HG03575 (cell line): ENCODE results near the gene ACTL8.
"Not testable (repeated sequence)": the region's sequence is repeated elsewhere in the genome, so short reads cannot be mapped to it uniquely, and the experiment has no call there.

Source experiments
- ATAC-seq: cut with Tn5 transposase; IDR thresholded peaks from one replicate; pipeline ENCODE4 v1.9.1; 2021; ENCODE audit not compliant: unreplicated experiment, insufficient number of reproducible peaks, low FRiP score; ENCODE audit errors: extremely low read depth

Gene ACTL8

GRCh38 chr1:17732475-17732874, 22.7 kb upstream of the ACTL8 start:
- ATAC-seq, result no peak

DNA sequence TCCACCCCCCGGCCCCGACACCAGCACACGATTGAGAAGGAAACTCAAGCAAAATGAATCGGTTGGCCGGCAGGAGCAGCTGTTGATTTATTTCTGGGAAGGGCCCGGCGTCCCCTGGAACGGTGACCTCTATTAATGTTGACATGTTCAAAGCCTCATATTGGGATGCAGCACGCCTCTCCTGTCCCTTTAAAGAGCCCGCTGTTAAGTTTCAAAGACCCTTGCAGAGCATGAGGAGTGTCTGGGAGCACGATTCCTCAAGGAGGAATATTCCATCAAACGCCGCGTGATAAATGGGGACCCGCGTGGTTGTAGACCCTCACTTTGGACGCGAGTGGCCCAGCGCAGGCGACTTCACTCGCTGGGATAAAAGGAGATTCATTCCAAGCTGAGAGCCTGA, 21.5 kb upstream of the ACTL8 start:
- no peak for ATAC-seq

DNA sequence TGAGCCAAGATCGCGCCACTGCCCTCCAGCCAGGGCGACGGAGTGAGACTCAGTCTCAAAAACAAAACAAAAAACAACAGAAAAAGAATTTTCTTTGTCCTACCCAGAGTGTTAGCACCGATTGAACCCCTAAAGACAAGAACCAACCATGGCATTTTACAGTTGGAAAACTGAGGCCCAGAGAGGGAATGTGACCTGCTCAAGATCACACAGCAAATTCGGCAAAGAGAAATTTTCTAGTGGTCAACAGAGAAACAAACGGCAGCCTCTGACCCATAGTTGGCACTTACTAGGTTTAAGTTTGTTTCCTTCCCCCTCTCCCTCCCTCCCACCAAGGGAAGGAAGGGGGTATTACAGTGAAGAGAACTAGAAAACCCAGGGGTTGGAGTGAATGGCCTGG, 20.5 kb upstream of the ACTL8 start:
- ATAC-seq, result no peak

GRCh38 chr1:17735348-17735747, 19.8 kb upstream of the ACTL8 start:
- no peak for ATAC-seq

GRCh38 chr1:17735793-17736192, 19.3 kb upstream of the ACTL8 start:
- no peak for ATAC-seq

- ATAC-seq, result no peak
These were observed 18.5 kb upstream of the ACTL8 start for GRCh38 chr1:17736625-17737024.

GRCh38 chr1:17739050-17739449, 16.1 kb upstream of the ACTL8 start:
- no peak for ATAC-seq

DNA sequence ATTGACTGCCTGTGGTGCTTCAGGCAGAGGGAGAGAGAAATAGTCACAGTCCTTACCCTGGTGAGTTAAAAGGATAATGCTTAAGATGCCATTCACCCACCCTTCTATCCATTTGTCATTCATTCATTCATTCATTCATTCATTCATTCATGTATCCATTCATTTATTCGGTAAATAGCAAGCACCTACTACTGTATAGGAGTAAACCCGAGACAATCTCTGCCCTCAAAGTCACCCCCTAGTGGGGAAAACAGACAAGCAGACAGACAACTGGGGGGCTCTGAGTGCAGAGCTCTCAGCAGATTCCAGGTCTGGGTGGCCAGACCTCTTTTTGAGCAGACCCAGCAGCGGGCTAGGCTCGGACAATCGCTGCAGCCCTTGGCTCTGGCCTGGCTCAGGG, 14.1 kb upstream of the ACTL8 start:
- ATAC-seq, result no peak

GRCh38 chr1:17742583-17742982, 12.6 kb upstream of the ACTL8 start:
- no peak for ATAC-seq

DNA sequence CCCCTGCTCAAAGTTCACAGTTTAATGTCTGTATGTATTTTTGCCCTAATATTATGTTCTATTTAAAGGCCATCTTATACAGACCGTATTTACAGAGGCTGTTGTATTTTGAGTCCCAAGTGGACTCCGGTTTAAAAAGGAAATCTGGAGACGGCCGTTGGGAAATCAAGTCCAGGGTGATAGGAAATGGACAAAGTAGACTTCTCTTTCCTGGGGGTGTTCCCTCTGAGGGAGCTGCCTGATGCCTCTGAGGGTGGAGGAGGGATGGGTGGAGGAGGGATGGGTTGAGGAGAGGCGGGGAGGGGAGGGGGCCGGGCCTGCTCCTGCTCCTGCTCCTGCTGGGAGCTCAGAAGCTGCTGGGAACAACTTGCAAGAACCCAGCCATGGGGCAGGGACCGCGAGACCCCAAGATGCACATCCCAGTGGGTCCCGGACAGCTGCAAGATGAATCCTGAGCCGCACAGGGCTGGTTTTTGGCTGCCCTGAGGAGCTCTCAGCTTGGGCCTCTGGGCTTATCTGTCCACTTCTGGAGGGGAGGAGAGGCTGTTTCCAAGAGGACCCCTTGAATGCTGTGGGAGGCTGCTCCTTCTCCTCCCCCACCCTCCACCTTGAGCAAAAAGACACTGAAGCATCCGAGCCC, 12.0 kb upstream of the ACTL8 start:
- ATAC-seq, result no peak

GRCh38 chr1:17743925-17744324, 11.2 kb upstream of the ACTL8 start:
- no peak for ATAC-seq

DNA sequence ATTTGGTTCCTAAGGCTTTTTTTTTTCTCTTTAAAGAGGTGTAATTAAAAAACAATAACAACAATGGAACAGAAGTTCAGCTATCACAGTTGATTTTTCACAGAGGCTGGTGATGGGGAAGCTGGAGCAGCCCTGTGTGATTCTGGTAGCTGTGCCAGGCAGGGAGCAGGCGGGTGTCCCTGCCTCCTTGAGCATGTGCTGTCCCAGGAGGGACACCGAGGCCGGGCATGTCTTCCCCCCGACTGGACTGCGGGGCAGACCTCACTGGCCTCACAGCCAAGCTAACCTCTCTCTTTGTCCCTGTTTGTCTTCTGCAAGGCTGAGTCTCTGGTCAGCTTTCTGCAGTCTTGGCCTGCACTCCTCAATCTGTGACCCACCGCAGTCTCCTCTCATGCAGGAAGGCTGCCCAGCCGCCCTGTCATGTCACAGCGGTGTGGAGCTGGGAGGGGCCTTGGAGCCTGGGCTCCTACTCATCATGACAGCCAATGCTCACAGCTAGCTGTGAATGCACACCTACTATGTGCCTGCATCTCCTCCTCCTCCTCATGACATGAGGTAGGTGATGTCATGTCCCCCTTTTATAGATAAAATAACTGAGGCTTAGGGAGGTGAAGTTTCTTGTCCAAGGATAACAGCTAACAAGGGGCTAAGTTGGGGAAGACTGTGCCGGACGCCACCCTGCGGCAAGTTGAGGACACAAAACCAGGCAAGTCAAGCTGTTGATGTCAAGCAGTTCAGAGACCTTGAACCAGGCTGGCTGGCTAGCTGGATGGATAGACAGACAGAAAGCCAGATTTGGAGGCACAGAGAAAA, 10.3 kb upstream of the ACTL8 start:
- no peak for ATAC-seq

GRCh38 chr1:17745479-17745955, 9.6 kb upstream of the ACTL8 start:
- ATAC-seq, result no peak

- not testable (repeated sequence) for ATAC-seq
These were observed 8.9 kb upstream of the ACTL8 start for GRCh38 chr1:17746281-17746680.

DNA sequence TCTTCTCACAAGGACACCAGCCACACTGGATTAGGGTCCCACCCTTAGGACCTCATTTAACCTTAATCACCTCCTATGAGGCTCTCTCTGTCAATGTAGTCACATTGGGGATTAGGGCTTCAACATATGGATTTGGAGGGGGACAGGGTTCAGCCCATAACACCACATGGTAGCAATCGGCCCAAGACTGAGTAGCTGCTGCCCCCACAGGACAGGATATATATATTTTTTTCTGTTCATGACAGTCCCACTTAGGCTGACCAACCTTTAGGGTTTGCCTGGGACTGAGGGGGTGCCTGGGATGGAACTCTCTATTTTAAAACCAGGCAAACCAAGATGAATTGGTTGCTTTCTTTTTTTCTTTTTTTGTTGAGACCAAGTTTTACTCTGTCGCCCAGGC, 8.2 kb upstream of the ACTL8 start:
- no peak for ATAC-seq

DNA sequence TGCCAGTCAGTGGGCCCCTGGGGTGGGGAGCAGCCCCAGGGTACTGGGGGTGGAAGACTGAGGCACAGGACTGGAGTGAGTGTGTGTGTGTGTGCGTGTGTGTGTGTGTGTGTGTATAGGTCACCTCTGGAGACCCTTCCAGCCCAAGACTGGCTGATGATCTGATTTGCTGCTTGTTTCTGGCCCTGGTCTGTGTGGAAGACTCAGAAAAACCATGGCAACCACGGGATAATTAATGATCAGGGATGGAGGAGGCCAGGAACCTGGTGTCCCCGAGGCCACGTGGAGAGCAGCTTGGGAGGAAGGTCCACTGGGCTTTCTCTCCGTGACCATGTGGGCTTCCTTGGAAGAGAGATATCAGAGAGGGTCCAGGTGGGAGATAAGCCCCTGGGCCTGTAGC, 4.8 kb upstream of the ACTL8 start:
- ATAC-seq, result no peak

DNA sequence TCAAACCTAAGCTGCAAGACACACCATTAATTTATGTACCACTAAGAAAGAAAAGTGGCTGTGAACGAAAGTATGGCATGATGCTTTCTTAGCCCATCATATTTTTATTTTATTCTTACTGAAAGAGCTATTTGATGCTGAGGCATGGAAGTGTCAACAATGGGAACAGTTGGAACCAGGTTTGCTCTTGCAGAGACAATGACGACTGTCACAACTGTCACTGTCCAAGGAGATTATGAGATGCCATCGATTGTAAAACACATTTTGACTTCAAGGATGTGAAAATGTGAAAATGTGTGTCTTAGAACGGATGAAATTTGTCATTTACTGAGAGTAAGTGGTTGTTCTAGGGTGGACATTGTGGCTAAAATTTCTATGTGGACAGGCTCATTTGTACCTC, 2.8 kb upstream of the ACTL8 start:
- no peak for ATAC-seq

- ATAC-seq, result no peak
These were observed 2.3 kb downstream of the ACTL8 start for GRCh38 chr1:17757426-17757825.

GRCh38 chr1:17759114-17759513, 4.0 kb downstream of the ACTL8 start:
- ATAC-seq, result no peak

DNA sequence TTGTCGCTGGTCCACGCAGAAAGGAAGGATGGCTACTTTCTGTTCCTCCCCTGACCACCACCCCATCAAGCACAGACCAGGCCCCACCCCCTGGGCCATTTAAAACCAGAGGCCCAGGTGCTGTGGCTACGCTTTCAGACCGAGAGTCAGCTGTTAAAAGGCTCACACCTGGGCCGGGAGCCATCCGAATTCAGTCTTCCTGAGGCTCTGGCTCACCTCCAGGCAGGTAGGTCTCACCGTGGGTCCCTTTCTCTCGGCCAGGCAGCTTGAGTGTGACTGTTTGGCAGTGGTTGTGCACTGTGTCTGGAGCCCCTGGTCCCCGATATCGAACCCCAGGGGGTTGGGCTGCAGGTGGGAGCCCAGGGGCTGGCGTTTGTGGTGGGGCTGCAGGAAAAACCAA, 7.2 kb downstream of the ACTL8 start:
- no peak for ATAC-seq

GRCh38 chr1:17763417-17763816, 8.3 kb downstream of the ACTL8 start:
- ATAC-seq, result no peak
